GM23338 (cell line): Measurements from ENCODE around the gene SPR.
A peak's percentile ranks its signal among the peaks of the same experiment; 100 is the strongest.

Experiments
- CREB1 ChIP-seq: fragments of 250-450 bp; sonication (Bioruptor Pico); IDR thresholded peaks from 2 replicates; pipeline ENCODE4 v1.5.0; 2020; ENCODE audit warnings: low read depth, mild to moderate bottlenecking, moderate library complexity
- CTCF ChIP-seq, 2 experiments: fragments of 200-600 bp in 1 of 2; sonication (generic) in 1 of 2; conservative IDR thresholded peaks; 2 replicates each; pipeline versions ENCODE4 v1.5.1 to v1.6.1; 2016 to 2017; ENCODE audit warnings: antibody characterized with exemption in 2 of 2, low read depth in 2 of 2, mild to moderate bottlenecking in 2 of 2, moderate library complexity in 1 of 2
- ETS1 ChIP-seq: IDR thresholded peaks from 2 replicates; pipeline ENCODE4 v1.6.1; 2016; ENCODE audit warnings: antibody characterized with exemption
- JUNB ChIP-seq: IDR thresholded peaks from one replicate; pipeline ENCODE4 v1.6.1; 2016; ENCODE audit warnings: antibody characterized with exemption; ENCODE audit not compliant: unreplicated experiment
- NANOG ChIP-seq: IDR thresholded peaks from 2 replicates; pipeline ENCODE4 v1.6.1; 2016; ENCODE audit warnings: antibody characterized with exemption, borderline replicate concordance
- POLR2AphosphoS5 ChIP-seq: IDR thresholded peaks from 2 replicates; pipeline ENCODE4 v1.6.1; 2016; ENCODE audit warnings: antibody characterized with exemption, low read depth
- REST ChIP-seq: IDR thresholded peaks from one replicate; pipeline ENCODE4 v1.6.1; 2018; ENCODE audit warnings: antibody characterized with exemption; ENCODE audit not compliant: unreplicated experiment
- ZNF114 ChIP-seq: fragments of 250-450 bp; sonication (Bioruptor Pico); IDR thresholded peaks from 2 replicates; pipeline ENCODE4 v1.5.0; 2020; ENCODE audit warnings: mild to moderate bottlenecking, moderate library complexity

- TF ChIP-seq CREB1 (CRISPR knock-in tag), result no peak
- peak; percentile 21 to 33; a peak in 3 of 4 replicates for TF ChIP-seq CTCF (conservative IDR thresholded peaks at IDR 0.05; ENCODE audit: low read depth in 2 of 2)
- no peak for TF ChIP-seq POLR2AphosphoS5
- TF ChIP-seq ETS1, result no peak
- no peak for TF ChIP-seq NANOG
- TF ChIP-seq ZNF114 (CRISPR knock-in tag), result no peak
- no peak for TF ChIP-seq JUNB
- no peak for TF ChIP-seq REST
These were observed 26.4 kb downstream of the SPR start for GRCh38 chr2:72913486-72914205.
